GM12873 (cell line): Measurements from ENCODE around the gene HELZ.

Experiments used
- CTCF ChIP-seq: IDR thresholded peaks from 2 replicates; pipeline ENCODE4 v1.5.1; 2012; ENCODE audit warnings: low read depth, mild to moderate bottlenecking, moderate library complexity, low read length, control low read depth; ENCODE audit not compliant: insufficient read depth; ENCODE audit errors: missing control alignments

The HELZ gene

GRCh38 chr17:67221062-67221998, 23.7 kb downstream of the HELZ start:
- TF ChIP-seq CTCF = peak; percentile 72

- no peak for TF ChIP-seq CTCF
These were observed 26.5 kb downstream of the HELZ start for GRCh38 chr17:67218385-67218950.

GRCh38 chr17:67217446-67217845, 27.6 kb downstream of the HELZ start:
- no peak for TF ChIP-seq CTCF

- TF ChIP-seq CTCF = no peak
These were observed 28.2 kb downstream of the HELZ start for GRCh38 chr17:67216578-67217320.

- no peak for TF ChIP-seq CTCF
These were observed 29.0 kb downstream of the HELZ start for GRCh38 chr17:67215991-67216421.

- no peak for TF ChIP-seq CTCF
These were observed 32.1 kb downstream of the HELZ start for GRCh38 chr17:67212714-67213417.
